NCI-H146 treated with DMSO at 0.1 percent for 48 hours (cell line): Measurements from ENCODE around the gene WDR72.
"Not testable (repeated sequence)": the region's sequence is repeated elsewhere in the genome, so short reads cannot be mapped to it uniquely, and the experiment has no call there.

Experiments
- DNase-seq: peaks from one replicate; lab custom pipeline; 2025; ENCODE audit not compliant: unreplicated experiment; lab: John Stamatoyannopoulos, UW

Gene WDR72

DNA sequence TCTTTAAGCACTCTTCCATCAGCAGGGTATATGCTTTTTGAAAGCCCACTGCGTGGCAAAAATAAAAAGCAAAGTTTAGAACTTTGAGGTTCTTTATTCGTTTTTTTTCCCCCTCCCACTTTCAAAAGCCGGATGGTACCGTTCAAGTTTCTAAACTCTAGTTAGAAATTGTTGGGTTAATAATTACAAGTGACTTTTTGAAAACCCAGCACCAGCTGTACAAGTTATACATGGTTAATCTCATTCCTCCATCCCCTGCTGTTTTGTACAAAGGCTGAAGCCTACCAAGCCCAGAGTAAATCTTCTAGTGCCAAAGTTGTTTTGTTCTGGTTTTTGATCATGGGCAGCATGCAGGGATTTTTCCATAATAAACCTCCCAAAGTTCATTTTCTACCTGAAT lies 48.6 kb downstream of the WDR72 start:
- DNase-seq: no peak

- DNase-seq: no peak
Measured at GRCh38 chr15:53709821-53710220, 49.6 kb downstream of the WDR72 start.

DNA sequence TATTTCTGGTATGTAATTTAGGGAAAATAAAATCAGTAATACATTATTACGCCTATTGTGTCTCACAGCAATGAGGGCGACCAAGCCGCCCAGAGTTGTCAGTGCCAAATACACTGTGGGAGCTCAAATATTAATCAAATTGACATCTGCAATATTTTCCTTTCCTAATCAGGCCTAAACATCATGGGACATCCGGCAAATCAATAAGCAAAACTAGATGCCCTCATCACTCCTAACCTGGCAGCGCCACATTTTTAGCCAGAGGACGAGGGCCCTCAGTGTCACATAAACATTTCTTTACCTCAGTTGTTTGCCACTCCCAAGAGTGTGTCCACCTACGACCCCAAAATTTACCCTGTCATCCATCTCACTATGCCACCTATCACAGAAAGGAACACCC lies 64.1 kb downstream of the WDR72 start:
- no peak for DNase-seq

GRCh38 chr15:53694476-53694874 lies 65.0 kb downstream of the WDR72 start:
- DNase-seq: no peak

DNA sequence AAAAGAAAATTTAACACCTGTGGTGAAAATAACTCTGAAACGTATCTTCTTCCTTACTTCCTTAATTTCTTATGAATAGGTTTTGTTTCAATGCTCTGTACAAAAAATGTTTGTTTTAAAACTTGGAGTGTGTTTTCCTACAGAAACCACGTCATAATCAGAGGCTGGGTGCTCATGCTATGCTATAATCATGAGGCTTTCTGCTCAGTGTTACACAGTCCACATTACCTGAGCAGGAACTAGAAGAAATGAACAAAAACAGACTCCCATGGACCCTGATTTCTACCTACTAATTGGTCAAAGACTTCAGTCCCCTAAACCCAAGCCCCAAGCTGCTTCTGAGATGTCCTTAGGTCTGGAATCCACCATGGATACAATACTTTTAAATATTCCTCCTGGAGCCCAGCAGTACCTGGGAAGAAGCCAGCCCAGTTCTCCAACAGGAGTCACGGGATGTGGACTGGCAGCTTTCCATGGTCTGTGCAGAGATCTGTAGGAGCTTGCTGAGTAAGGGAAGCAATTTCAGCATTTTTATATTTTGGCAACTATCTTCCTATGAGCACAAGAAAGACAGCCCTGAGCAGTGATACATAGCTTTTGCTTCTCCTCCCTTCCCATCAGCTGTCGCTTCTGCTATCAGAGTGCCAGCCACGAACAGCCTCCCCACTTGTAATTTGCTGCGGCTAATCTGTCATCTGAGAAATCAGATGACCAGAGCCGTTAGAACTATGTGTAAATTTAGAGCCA lies 65.6 kb downstream of the WDR72 start:
- DNase-seq: no peak

DNA sequence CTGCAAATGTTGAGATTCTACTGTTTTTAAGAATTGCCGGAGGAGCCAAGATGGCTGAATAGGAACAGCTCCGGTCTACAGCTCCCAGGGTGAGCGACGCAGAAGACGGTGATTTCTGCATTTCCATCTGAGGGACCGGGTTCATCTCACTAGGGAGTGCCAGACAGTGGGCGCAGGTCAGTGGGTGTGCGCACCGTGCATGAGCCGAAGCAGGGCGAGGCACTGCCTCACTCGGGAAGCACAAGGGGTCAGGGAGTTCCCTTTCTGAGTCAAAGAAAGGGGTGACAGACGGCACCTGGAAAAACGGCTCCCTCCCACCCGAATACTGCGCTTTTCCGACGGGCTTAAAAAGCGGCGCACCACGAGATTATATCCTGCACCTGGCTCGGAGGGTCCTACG lies 75.3 kb downstream of the WDR72 start:
- DNase-seq: not testable (repeated sequence)

GRCh38 chr15:53681056-53681455 lies 78.4 kb downstream of the WDR72 start:
- no peak for DNase-seq

GRCh38 chr15:53675832-53676231 lies 83.6 kb downstream of the WDR72 start:
- no peak for DNase-seq

DNA sequence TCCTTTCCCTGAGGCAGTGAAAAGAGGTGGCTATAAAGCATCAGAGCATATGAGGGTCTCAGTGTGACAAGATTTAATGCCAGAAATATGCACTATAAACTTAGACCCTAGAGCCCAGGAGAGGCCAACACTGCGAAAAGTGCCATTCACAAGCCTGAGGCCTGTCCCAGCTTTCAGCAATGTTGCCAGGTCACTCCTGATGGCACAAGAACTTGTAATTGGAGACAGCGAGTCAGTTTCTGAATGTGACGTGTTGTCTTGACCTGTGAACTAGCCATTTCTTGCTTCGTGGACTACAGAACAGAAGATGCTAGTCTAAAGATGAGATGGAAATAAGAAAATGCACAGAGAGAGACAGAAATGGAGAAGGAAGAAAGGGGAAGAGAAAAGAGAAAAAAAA lies 87.9 kb downstream of the WDR72 start:
- no peak for DNase-seq

DNA sequence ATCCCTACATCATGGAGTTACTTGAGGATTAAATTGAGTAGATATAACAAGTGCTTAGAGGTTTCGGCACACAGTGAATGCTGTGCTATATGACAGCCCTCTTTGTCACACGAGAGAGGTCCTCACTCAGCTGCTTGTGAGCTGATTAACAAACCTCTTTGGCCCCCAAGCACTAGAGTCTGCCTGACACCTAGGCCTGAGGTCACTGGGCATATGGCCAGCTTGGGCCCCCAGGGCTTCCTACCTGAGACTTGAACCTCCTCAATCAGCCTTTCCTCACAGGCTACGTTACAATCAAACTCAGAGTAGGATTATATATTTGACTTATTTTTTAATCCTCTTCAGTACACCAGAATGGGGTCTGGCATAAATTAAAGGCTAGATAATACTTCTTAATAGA lies 88.8 kb downstream of the WDR72 start:
- no peak for DNase-seq

DNA sequence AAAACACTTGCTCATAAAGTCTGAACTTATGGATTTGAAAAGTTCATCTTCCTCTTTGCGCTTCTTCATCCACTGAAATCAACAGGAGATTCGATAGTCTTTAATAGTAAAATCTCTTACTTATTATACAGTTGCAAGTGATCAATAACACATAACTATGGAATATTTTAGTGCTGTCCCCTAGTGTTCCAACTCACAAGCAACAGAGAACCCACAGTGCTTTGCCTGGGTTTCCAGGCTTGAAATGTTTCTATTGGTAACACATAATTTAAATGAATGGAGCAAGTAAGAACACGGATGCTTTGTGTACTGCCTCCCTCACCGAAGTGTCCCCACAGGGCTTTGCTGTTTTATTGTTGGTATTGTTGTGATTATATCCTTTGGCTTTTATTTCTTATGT lies 93.5 kb downstream of the WDR72 start:
- DNase-seq: no peak

GRCh38 chr15:53658827-53659555 lies 100.5 kb downstream of the WDR72 start:
- DNase-seq: peak; percentile 64

- peak; percentile 21 for DNase-seq
Measured at GRCh38 chr15:53658255-53658654, 101.2 kb downstream of the WDR72 start.

DNA sequence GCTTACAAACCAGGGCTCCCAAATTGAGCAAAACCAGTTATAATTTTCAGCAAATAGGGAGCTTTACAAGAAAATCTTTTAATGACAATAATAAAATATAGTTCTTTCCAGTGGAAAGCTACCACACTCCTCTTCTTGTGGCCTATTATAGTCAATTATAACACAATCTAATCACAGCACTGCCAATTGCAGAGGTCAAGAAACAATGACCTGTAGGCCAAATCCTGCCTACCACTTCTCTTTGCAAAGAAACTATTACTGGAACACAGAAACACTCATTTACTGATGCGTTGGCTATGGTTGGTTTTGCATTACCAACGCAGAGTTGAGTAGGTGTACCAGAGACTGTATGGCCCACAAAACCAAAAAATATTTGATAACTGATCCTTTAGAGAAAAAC lies 110.5 kb downstream of the WDR72 start:
- DNase-seq: no peak

DNA sequence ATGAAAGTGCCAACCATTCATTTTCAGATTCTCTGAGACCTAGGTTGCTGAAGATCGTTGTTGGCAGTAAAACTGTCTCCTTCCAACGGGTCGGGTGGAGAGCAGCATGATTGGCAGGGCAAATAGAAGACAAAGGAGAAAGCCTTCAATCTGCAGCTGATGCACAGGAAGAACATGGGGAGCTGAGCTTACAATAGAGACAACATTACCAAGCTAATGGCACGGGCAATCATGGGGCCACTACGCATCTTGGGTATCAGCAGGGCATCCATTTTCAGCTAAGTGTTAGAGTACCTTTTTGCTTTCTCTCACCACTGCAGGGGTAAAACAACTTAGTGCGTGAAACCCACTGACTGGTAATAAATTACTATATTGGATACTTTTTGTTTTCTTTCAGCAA lies 114.8 kb downstream of the WDR72 start:
- peak; percentile 2 for DNase-seq

DNA sequence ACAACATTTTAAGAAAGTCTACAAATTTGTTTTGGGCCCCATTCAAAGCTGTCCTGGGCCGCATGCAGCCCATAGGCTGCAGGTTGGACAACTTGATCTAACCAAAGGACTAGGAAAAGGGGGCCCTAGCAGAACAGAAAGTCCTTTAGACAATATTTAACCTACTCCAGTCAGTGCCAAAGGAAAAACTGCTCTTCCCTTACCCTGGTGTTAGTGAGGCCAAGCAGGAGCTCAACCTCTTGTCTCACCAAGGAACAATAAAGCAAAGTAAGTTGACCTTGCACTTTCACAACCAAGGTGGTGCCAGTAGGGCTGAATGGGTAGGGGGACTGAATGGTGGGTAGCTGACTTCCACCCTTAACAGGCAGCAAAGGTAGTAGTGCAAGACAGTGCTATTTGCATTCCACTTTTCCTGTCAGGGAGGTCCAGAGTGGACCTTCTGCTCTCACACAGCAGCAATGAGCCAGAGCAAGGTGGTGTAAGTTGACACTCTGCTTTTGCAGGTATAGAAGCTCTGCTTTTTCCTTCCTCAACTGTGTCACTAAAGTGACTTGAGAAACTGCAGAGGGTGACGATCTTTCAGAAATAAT lies 124.9 kb downstream of the WDR72 start:
- DNase-seq: no peak

GRCh38 chr15:53627279-53627678 lies 132.2 kb downstream of the WDR72 start:
- DNase-seq: no peak

DNA sequence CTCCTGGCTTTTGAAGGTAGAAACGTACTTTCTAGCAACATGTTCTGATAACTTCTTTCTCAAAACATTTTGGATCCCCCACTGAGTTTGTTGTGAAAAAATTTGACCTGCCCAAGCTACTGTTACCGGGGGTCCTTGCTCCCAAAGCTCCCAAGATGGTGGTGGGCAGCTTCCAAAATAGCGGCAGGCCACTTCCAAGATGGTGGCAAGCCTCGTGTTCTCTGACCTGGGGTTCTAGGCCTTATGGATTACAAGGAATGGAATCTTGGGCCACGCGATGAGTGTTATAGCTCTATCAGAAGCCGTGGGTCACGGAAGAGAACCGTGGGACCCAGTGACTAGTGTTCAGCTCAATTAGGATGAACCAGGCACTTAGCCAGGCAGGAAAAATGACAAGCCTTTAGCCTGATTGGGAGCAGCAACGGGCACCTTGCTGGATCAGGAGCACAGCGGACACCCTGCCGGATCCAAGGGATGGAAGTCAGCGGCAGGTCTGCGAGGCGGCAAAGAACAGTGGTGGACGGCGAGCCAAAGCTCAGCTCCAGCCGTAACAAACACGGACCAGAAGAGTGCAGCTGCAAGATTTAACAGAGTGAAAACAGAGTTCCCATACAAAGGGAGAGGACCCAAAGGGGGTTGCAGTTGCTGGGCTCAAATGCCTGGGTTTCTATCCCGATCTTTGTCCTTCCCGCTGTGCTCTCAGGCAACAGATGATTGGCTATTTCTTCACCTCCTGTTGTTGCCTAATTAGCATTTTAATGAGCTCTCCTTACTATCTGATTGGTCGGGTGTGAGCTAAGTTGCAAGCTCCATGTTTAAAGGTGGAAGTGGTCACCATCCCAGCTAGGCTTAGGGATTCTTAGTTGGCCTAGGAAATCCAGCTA lies 133.3 kb downstream of the WDR72 start:
- no peak for DNase-seq

- no peak for DNase-seq
Measured at GRCh38 chr15:53625260-53625659, 134.2 kb downstream of the WDR72 start.

GRCh38 chr15:53618461-53618860 lies 141.0 kb downstream of the WDR72 start:
- DNase-seq: no peak
